NCI-H446 treated with DMSO at 0.1 percent for 48 hours (cell line): ENCODE results near the gene IPO11.

ENCODE experiments used
- DNase-seq: peaks from one replicate; lab custom pipeline; 2025; lab: John Stamatoyannopoulos, UW

The IPO11 gene

GRCh38 chr5:62412549-62413329 is at the start of gene IPO11:
Gene IPO11 (plus strand): TSS chr5:62412763. CDS start chr5:62437280, 24,517 bp downstream.
- DNase-seq = peak; percentile 98

DNA sequence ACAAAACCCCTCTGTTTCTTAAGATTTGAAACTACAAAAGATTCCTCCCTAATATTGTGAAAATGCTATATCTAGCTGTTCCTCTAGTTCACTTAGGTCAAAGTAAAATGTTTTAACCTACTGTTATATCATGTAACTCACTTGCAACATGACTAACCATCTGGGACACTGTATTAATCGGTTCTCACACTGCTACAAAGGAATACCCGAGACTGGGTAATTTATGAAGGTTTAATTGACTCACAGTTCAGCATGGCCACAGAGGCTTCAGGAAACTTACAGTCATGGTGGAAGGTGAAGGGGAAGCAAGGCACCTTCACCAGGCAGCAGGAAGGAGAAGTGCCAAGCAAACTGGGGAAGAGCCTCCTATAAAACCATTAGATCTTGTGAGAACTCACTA is 43.5 kb upstream of the IPO11 start:
- DNase-seq = no peak

DNA sequence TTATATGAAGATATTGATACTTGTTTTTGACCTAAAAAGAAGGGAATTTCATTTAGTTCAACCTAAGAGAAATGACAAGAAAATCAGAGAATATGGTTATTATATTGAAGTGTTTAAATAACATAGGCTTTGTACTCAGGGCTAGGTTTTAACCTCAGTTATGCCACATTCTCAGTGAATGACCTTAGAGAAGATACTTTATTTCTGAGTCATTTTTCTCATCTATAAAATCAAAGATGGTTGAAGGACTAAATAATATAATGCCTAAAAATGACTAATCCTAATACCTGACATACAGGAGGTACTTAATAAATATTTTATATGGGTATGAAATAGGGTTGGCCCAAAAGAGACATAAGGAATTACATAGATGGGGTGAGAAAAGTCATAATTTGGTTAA is 41.2 kb upstream of the IPO11 start:
- DNase-seq = no peak

- no peak for DNase-seq
Observed at GRCh38 chr5:62372600-62372999, 40.0 kb upstream of the IPO11 start.

GRCh38 chr5:62373382-62373781 is 39.2 kb upstream of the IPO11 start:
- DNase-seq = no peak

DNA sequence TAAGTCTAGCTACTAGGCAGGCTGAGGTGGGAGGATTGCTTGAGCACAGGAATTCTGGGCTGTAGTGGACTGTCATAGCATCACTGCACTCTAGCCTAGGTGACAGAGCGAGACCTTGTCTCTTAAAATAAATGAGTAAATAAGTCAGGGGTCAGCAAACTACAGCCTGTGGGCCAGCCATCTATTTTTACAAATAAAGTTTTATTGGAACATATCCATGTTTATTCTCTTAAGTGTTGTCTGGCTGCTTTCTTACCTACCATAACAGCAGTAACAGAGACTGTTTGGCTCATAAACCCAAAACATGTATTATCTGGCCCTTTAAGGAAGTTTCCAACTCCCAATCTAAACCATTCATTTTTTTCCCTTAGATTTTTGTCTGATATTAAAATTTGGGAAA is 38.5 kb upstream of the IPO11 start:
- DNase-seq = no peak

DNA sequence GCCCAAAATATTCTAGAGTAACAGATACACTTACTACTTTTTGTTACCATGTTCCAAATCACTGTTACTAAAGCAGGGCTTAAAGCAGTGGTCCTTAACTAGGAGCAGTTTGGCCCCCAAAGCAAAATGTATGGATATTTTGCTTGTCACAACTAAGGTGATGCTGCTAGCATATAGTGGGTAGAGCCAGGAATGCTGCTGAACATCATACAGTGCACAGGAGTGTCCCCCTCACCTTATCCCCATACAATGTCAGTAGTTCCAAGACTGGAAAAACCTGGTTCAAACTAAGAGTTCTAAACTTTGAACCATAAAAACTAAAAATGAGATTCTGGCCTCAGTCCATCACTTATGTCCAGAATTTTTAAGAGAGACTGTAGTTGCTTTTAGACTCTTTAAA is 36.9 kb upstream of the IPO11 start:
- no peak for DNase-seq

GRCh38 chr5:62376064-62376463 is 36.5 kb upstream of the IPO11 start:
- DNase-seq = no peak

DNA sequence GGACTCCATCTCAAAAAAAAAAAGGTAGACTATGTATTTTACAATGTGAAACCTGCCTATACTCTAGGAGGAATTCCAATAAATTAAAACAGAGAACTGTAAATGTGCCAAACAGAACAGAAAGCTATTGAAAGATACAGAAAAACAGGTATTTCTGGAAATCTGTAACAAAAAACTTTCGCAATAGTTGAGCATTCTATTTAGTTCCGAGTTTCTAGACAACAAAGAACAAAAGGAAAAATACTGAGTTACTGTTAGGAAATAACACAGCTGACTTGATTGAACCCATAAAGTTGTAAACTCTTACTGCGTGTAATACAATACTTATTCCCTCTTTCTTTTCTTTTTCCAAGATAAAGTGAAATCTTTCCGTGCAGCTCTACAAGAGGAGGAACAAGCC is 27.4 kb upstream of the IPO11 start:
- no peak for DNase-seq

GRCh38 chr5:62385816-62386400 is 26.7 kb upstream of the IPO11 start:
- DNase-seq = no peak

DNA sequence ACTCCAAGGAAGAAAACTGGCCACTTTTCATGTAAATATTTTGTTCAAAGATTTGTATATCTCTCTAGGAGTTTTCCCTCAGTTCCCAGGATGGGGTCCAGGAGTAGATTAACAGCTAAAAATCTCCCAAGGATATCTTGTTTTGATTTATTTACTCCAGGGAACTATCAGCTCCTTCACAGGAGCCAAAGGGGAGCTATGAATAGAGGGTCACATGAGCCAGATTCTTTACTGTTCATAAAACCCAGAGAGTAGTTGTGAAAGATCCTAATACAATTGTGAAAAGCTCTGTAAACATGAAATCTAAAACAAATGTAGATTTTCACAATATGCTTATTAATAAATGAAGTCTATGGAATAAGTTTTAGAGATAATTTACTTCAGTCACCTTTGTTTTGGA is 25.7 kb upstream of the IPO11 start:
- no peak for DNase-seq

DNA sequence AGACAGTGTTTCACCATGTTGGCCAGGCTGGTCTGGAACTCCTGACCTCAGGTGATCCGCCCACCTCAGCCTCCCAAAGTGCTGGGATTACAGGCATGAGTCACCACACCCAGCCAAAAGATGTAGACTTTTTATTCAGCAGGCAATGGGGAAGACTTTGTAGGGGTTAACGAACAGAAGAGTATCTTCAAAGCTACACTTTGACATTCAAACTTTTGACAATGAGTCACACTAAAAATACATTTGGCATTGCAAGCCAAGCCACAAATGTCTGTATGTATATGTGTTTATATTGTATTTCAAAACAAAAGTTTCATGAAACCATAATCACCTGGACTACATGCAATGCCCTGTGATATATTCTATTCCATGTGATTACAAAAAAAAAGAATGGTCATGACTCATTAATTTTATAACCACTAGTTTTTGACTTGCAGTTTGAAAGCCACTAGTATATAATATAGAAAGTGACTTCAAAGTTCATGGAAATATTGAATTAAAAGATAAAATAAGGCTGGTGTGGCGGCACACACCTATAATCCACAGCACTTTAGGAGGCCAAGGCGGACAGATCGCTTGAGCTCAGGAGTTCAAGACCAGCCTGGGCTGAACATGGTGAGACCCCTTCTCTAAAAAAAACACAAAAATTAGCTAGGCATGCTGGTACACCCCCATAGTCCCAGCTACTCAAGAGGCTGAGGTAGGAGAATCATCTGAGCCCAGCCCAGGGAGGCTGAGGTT is 17.2 kb upstream of the IPO11 start:
- DNase-seq = no peak

- DNase-seq = peak; percentile 92
Observed at GRCh38 chr5:62403411-62404250, 8.9 kb upstream of the IPO11 start, which contains the start of gene DIMT1. Gene DIMT1 (minus strand): TSS chr5:62403905. CDS start chr5:62403772, 133 bp downstream.

- no peak for DNase-seq
Observed at GRCh38 chr5:62413711-62414110, 1.1 kb downstream of the IPO11 start.

- DNase-seq = no peak
Observed at GRCh38 chr5:62418462-62419076, 6.0 kb downstream of the IPO11 start.

DNA sequence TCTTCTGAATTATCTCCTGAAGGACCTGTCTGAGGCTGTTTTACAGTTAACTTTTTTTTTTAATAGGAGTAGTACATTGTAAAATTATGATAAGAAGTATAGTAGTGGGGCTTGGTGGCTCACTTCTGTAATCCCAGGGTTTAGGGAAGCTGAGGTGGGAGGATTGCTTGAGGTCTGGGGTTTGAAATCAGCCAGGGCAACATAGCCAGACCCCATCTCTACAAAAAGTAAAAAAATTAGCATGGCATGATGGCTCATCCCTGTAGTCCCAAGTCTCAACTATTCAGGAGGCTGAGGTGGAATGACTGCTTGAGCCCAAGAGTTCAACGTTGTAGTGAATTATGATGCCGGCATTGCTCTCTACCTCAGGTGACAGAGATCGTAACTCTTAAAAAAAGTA is 7.0 kb downstream of the IPO11 start:
- no peak for DNase-seq

GRCh38 chr5:62421414-62421813 is 8.9 kb downstream of the IPO11 start:
- no peak for DNase-seq

DNA sequence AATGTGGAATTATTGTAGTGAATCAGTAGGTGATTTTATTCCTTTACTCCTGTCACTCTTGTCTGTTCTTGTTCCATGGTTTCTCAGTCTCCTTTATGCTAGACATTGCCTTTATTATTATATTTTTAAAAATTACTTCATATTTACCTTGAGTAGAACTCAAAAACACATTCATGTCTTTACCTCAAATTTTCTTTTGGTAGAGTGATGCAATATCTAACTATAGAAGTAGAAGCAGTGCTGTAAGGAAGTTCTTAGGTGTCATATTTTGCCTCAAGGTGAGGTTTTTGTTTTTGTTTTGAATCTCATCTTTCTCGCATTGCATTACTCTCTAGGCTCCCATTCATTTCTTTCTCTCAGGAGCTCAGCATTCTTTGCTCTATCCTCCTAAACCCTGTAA is 12.2 kb downstream of the IPO11 start:
- DNase-seq = no peak

DNA sequence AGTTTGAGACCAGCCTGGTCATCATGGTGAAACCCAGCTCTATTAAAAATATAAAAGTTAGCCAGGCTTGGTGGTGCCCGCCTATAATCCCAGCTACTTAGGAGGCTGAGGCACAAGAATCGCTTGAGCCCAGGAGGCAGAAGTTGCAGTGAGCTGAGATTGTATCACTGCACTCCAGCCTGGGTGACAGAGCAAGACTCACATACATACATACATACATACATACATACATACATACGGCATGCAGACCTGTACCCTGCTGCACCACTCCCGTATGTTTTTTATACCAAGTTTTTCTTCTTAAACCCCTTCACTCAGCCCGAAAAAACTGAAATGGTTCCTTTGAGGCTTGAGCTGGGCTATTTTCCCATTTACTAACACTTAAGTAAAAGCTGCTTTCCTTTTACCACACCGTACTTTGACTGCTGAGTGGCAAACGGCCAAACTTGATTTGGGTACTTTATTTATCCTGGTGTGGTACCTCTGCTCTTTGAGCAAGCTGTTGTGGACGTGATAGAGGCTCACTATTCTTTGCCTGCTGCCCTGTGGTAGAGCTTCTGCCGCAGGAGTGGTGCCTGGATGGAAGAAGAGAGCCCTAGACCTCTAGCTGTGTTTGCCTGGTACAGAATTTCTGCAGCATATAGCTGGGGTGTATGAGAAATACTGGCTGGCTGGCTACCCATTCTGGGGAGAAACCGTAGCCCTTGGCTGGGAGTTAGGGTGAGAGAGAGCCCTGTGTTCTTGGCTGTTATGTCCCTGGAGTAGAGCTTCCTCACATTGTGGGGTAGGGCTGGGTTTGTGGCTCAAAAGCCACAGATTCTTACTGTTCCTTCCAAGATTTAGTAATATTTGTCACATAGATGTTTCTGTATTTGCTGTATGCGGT is 19.4 kb downstream of the IPO11 start:
- DNase-seq = no peak

DNA sequence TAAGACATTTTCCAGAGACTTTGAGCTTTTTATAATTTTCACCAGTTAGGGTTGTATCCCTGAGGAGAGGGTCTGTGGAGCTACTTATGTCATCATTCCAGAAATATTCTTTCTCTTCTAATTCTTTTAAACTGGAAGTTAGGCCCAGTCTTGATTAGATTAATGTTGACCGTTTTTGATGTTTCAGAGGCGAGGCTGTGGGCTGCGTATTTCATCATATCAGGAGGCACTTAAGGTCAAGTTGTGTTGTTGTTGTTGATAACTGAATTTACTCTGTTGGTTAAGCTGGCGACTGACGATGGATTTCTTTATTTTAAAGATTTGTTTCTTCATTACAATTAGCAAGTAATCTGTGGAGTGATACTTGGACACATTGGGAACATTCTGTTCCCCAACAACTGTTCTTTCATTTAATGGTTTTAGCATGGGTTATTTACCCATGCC is 20.1 kb downstream of the IPO11 start:
- no peak for DNase-seq

DNA sequence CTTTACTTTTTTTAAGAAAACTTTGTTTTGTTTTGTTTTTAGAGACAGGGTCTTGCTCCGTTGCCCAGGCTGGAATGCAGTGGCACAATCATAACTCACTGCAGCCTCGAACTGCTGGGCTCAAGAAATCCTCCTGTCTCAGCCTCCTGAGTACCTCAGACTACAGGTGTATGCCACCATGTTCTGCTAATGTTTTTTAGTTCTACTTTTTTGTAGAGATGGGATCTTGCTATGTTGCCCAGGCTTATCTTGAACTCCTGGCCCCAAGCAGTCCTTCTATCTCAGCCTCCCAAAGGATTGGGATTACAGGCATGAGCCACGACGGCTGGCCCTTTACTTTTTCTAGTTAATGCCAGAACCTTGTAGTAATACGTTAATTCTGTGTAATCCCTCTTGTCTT is 36.0 kb downstream of the IPO11 start:
- DNase-seq = no peak
